ENCODE results near the gene FXYD7. TPM values are rescaled to one million over a fixed set of nuclear protein-coding genes. Genes with fewer than 3 reads are reported as not detected.
A peak's percentile ranks its signal among the peaks of the same experiment; 100 is the strongest.
"Not testable (repeated sequence)": the region's sequence is repeated elsewhere in the genome, so short reads cannot be mapped to it uniquely, and the experiment has no call there.

FXYD7 gene
- total and polyA plus RNA-seq, 2 of the 4 experiments (the other 2 are of a cell fraction) = 0.31 TPM; not detected in 1

- H3K27me3 ChIP-seq (ENCODE audit: control insufficient read depth, insufficient read depth, low read length) = no peaks in the 10 kb centered on the region; the same call in 1 of the 2 replicates
- H2AK5ac ChIP-seq (ENCODE audit: low read depth, low read length) = no peak overlapping the region
These were observed 42.2 kb upstream of the FXYD7 start for GRCh38 chr19:35100588-35101533.

GRCh38 chr19:35101949-35102348, 41.1 kb upstream of the FXYD7 start:
- H3K18ac ChIP-seq (ENCODE audit: low read depth, low read length); DNase-seq; H2BK20ac ChIP-seq (ENCODE audit: low read depth, low read length); H3K14ac ChIP-seq (replicated peaks; ENCODE audit: low read depth, low read length); H3K9me1 ChIP-seq (ENCODE audit: insufficient read depth, low read length); H2AK5ac ChIP-seq (ENCODE audit: low read depth, low read length); H3K27ac ChIP-seq (ENCODE audit: insufficient read depth, low read length); H3K27me3 ChIP-seq (ENCODE audit: control insufficient read depth, insufficient read depth, low read length); H2BK5ac ChIP-seq (ENCODE audit: low read depth, low read length, poor library complexity, severe bottlenecking); H4K91ac ChIP-seq (ENCODE audit: insufficient read depth, low read depth, low read length); ATAC-seq (ENCODE audit: low read depth); POLR2A ChIA-PET (ENCODE audit: unreplicated experiment); H3K36me3 ChIP-seq (ENCODE audit: control insufficient read depth, insufficient read depth, low read length); H2AFZ ChIP-seq (replicated peaks; ENCODE audit: low read length, poor library complexity); H3K4me1 ChIP-seq (ENCODE audit: control insufficient read depth, insufficient read depth, low read length); H2BK120ac ChIP-seq (ENCODE audit: low read depth, low read length); H3K23ac ChIP-seq (ENCODE audit: low read depth, low read length); dilution Hi-C loops (cut with HindIII; ENCODE audit: low sequenced_read_pairs, unreplicated experiment); intact Hi-C loops (cut with micrococcal nuclease); H3K79me1 ChIP-seq (ENCODE audit: low read depth in 1 of 2, low read length in 2 of 2); H3K56ac ChIP-seq (ENCODE audit: extremely low read depth, insufficient read depth, low read length); BruUV-seq (replicated peaks); H3K4ac ChIP-seq (ENCODE audit: low read depth, low read length); H3K9ac ChIP-seq (ENCODE audit: low read depth, low read length); H3K9me3 ChIP-seq (ENCODE audit: control insufficient read depth, insufficient read depth, low read length); H2BK15ac ChIP-seq (ENCODE audit: low read depth, low read length); in situ Hi-C loops (cut with MboI; ENCODE audit: low sequenced_read_pairs); CTCF ChIA-PET; H3K4me3 ChIP-seq (ENCODE audit: insufficient read depth, low read depth, low read length); H4K20me1 ChIP-seq (ENCODE audit: insufficient read depth, low read length); H4K8ac ChIP-seq (ENCODE audit: low read depth in 2 of 2, low read length in 2 of 2); H4K5ac ChIP-seq (ENCODE audit: low read depth, low read length); H3K4me2 ChIP-seq (ENCODE audit: low read depth, low read length); H2AK9ac ChIP-seq (replicated peaks; ENCODE audit: low read depth, low read length, poor library complexity): not testable (repeated sequence)
- no CpG with 5 or more reads among the region's 10 CpGs for WGBS, 2 experiments (ENCODE audit: extremely low coverage in 2 of 2, insufficient read length in 1 of 2)

More at GRCh38 chr19:35100588-35101533, 42.2 kb upstream of the FXYD7 start:
- no peaks in the 10 kb centered on the region for H3K36me3 ChIP-seq (ENCODE audit: control insufficient read depth, insufficient read depth, low read length)
- no peak overlapping the region for H2BK120ac ChIP-seq (ENCODE audit: low read depth, low read length)
- H2BK20ac ChIP-seq (ENCODE audit: low read depth, low read length) = no peak overlapping the region
- DNase-seq (no peak), ATAC-seq (ENCODE audit: low read depth) (no peak)
- H3K79me1 ChIP-seq (ENCODE audit: low read depth in 1 of 2, low read length in 2 of 2) = no peaks in the 10 kb centered on the region
- no peak overlapping the region for H3K4ac ChIP-seq (ENCODE audit: low read depth, low read length)
- H4K5ac ChIP-seq (ENCODE audit: low read depth, low read length) = no peak overlapping the region
- H2AFZ ChIP-seq (replicated peaks; ENCODE audit: low read length, poor library complexity) = peak overlapping the region; percentile 43
- H3K9ac ChIP-seq (ENCODE audit: low read depth, low read length) = no peak overlapping the region
- H3K56ac ChIP-seq (ENCODE audit: extremely low read depth, insufficient read depth, low read length) = no peak overlapping the region
- no peaks in the 10 kb centered on the region for H4K20me1 ChIP-seq (ENCODE audit: insufficient read depth, low read length)
- no peak overlapping the region for H2BK15ac ChIP-seq (ENCODE audit: low read depth, low read length)
- no peak overlapping the region for H3K23ac ChIP-seq (ENCODE audit: low read depth, low read length)
- H3K18ac ChIP-seq (ENCODE audit: low read depth, low read length) = no peak overlapping the region
- peaks cover 1% of the 10 kb centered on the region; the same call in 1 of the 2 replicates for H3K9me3 ChIP-seq (ENCODE audit: control insufficient read depth, insufficient read depth, low read length)
- no peak overlapping the region for H3K4me3 ChIP-seq (ENCODE audit: insufficient read depth, low read depth, low read length)
- no peaks in the 10 kb centered on the region for H3K9me1 ChIP-seq (ENCODE audit: insufficient read depth, low read length)
- H4K8ac ChIP-seq (ENCODE audit: low read depth in 2 of 2, low read length in 2 of 2) = no peak overlapping the region
- no peak overlapping the region for H3K4me2 ChIP-seq (ENCODE audit: low read depth, low read length)
- no peak overlapping the region for H2AK9ac ChIP-seq (replicated peaks; ENCODE audit: low read depth, low read length, poor library complexity)
- POLR2A ChIA-PET (ENCODE audit: unreplicated experiment) = no interaction called here
- TF ChIP-seq RFX5 (IDR thresholded peaks at IDR 0.05; ENCODE audit: low read depth, low read length) = no peak
- no peak for TF ChIP-seq MAZ (IDR thresholded peaks at IDR 0.05; ENCODE audit: borderline replicate concordance, low read depth, low read length)
- TF ChIP-seq RCOR1 (IDR thresholded peaks at IDR 0.05; ENCODE audit: insufficient replicate concordance, low read length) = no peak
- no peak for TF ChIP-seq BHLHE40 (IDR thresholded peaks at IDR 0.05; ENCODE audit: low read depth, low read length)
- no peak for TF ChIP-seq SMC3 (IDR thresholded peaks at IDR 0.05; ENCODE audit: low read depth, low read length)
- TF ChIP-seq, protein P1, sequence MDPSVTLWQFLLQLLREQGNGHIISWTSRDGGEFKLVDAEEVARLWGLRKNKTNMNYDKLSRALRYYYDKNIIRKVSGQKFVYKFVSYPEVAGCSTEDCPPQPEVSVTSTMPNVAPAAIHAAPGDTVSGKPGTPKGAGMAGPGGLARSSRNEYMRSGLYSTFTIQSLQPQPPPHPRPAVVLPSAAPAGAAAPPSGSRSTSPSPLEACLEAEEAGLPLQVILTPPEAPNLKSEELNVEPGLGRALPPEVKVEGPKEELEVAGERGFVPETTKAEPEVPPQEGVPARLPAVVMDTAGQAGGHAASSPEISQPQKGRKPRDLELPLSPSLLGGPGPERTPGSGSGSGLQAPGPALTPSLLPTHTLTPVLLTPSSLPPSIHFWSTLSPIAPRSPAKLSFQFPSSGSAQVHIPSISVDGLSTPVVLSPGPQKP (IDR thresholded peaks at IDR 0.05; ENCODE audit: borderline replicate concordance, low read depth, low read length) = no peak
- no peak for TF ChIP-seq POLR2A (IDR thresholded peaks at IDR 0.05; ENCODE audit: low read depth, low read length)
- no peak for TF ChIP-seq RAD21 (IDR thresholded peaks at IDR 0.05; ENCODE audit: low read length)
- TF ChIP-seq MXI1 (IDR thresholded peaks at IDR 0.05; ENCODE audit: borderline replicate concordance, low read depth, low read length) = no peak
- TF ChIP-seq FOS (IDR thresholded peaks at IDR 0.05; ENCODE audit: low read depth, low read length) = no peak
- H3K14ac ChIP-seq (replicated peaks; ENCODE audit: low read depth, low read length) = no peak overlapping the region
- CTCF ChIA-PET = interaction anchor here (0.8 to 1.0 kb wide), 2 partner anchors 9 to 11 kb away, joined by 3 read pairs; no protein-coding TSS in a partner anchor
- in situ Hi-C loops (cut with MboI; ENCODE audit: low sequenced_read_pairs) (no loop called here), intact Hi-C loops (cut with micrococcal nuclease) (no loop called here), dilution Hi-C loops (cut with HindIII; ENCODE audit: low sequenced_read_pairs, unreplicated experiment) (no loop called here)
- H4K91ac ChIP-seq (ENCODE audit: insufficient read depth, low read depth, low read length) = no peak overlapping the region
- WGBS, 2 experiments (ENCODE audit: extremely low coverage in 2 of 2, insufficient read length in 1 of 2) = 53% methylated on average over 11 of the region's 16 CpGs; no CpG with 5 or more reads in 1 of the 2 experiments
- BruUV-seq (replicated peaks) = no TSS peak
- H3K27ac ChIP-seq (ENCODE audit: insufficient read depth, low read length) = no peak overlapping the region
- no peak overlapping the region for H2BK5ac ChIP-seq (ENCODE audit: low read depth, low read length, poor library complexity, severe bottlenecking)
- H3K4me1 ChIP-seq (ENCODE audit: control insufficient read depth, insufficient read depth, low read length) = no peaks in the 10 kb centered on the region
